NOMO-1 treated with dmso at 0.1 percent for 144 hours (cell line): ENCODE measurements around the gene GUCY2D.
"Not testable (repeated sequence)": the region's sequence is repeated elsewhere in the genome, so short reads cannot be mapped to it uniquely, and the experiment has no call there.

Experiments used
- DNase-seq: peaks from one replicate; lab custom pipeline; 2025; ENCODE audit not compliant: unreplicated experiment; lab: John Stamatoyannopoulos, UW

Gene GUCY2D

DNA sequence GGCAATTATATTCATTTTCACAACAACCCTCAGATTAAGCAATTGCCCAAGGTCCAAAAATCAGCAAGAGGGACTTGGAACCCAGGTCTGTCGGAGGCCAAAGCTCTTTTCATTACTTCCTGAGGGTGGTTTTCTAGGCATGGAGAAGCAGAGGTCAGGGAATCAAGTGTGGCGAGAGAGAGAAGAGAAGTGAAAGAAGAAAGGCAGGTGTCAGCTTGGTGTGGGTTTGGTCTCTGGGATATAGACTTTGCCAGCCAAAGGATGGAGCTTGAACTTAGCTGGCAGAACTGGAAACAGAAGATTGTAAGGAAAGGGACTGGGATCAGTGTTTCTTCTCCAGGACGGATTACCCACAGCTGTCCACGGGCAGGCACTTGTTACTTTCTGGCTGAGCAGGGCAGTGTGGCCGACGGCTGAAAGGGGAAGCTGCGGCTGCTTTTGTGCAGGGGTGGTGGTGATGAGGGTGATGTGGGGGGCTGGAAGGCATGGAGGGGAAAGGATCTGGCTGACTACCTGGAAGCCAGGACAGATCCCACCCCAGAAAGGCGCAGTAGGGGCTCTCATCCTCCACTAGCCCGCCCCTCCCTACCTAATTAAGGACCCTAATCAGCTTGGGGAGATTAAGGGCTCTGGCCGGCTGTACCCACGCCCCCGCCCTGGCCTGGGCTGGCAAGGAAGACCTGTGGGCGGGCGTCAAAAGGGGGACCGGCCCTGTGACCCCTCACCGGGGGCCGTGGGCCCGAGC lies at the start of gene GUCY2D:
Gene GUCY2D (plus strand): TSS at position 640 of the 745 bp plus-strand sequence. CDS start 433 bp downstream, outside the sequence.
- DNase-seq = peak; percentile 82

DNA sequence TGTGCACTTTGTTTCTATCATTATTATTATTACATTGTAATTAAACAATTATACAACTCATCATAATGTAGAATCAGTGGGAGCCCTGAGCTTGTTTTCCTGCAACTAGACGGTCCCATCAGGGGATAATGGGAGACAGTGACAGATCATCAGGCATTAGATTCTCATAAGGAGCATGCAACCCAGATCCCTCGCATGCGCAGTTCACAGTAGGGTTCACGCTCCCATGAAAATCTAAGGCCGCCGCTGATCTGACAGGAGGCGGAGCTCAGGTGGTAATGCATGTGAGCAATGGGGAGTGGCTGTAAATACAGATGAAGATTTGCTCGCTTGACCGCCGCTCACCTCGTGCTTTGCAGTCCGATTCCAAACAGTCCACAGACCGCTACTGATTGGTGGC lies 49.1 kb upstream of the GUCY2D start:
- DNase-seq = not testable (repeated sequence)

DNA sequence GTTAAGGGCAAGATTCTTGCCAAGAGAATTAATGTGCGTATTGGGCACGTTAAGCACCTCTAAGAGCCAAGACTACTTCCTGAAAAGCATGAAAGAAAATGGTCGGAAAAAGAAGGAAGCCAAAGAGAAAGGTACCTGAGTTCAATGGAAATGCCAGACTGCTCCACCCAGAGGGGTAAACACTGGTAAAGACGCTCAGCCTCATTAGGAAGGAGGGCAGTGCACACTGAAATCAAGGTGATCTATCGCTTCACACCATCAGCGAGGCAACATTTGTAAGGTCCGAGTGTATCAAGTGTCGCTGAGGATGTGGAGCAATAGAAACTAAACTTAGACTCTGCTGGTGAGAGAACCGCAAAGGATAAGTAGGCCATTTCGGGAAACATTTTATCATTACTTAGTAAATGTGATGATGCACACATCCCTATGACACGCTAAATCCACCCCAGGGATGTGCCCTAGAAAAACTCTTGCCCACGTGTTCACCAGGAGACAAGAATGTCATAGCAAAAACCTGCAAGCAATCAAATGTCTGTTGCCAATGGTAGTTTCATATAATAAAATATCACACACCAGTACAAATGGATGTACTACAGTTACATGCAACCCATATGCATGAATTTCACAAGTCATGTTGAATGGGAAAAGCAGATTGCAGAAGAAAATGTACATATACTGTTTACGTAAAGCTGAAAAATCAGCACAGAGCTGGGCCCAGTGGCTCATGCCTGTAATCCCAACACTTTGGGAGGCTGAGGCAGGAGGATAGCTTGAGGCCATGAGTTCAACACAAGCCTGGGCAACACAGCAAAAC lies 46.8 kb upstream of the GUCY2D start:
- peak; percentile 10 for DNase-seq

DNA sequence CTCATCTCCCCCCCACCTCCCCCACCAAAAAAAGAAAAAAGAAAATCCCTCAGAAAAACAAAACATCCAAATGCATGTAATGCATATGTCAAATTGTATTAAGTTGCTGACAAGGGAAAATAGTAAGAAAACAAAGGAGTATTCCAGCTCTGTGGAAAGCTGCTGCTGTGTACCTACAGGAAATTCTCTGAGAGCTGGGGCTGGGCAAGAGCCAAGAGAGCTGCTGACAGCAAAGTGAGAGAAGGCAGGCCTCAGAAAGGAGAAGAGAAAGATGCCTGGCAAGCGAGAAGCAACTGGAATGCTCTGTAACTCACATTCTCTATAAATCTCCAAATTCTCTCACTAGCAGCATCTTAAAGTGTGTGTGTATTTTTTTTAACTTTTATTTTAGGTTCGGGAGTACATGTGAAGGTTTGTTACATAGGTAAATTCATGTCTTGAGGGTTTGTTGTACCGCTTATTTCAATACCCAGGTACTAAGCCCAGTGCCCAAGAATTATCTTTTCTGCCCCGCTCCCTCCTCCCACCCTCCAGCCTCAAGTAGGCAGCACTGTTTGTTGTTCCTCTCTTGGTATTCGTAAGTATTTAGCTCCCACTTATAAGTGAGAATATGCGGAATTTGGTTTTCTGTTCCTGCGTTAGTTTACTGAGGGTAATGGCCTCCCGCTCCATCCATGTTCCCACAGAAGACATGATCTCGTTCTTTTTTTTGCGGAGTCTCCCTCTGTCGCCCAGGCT lies 46.0 kb upstream of the GUCY2D start:
- DNase-seq = no peak

DNA sequence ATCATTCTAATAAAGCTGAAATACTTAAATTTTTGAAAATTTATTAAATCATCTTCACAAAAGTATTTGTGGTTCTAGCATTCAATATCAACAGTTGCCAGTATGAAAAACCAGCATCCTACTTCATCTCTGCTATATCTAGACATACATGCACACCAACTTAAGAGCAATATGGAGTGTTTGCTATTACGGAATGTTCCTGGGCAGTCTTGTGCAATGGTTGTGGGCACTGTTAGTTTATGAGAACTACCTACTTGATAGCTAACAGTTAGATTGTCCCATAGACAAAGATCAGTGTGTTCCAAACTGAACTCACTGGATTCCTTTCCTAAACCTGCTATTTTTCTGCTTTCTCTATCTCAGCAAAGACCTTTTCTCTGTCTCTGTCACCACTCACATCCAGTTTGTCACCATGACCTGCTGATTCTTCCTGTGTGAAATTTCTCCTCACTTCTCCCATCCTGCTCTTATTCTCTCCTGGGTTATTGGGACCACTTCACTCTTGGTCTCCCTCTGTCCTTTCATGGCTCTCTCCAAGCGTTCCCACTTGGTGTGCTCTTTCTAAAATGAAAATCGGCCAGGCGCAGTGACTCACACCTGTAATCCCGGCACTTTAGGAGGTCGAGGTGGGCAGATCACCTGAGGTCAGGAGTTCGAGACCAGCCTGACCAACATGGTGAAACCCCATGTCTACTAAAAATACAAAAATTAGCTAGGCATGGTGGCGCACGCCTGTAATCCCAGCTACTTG lies 42.7 kb upstream of the GUCY2D start:
- peak; percentile 66 for DNase-seq

DNA sequence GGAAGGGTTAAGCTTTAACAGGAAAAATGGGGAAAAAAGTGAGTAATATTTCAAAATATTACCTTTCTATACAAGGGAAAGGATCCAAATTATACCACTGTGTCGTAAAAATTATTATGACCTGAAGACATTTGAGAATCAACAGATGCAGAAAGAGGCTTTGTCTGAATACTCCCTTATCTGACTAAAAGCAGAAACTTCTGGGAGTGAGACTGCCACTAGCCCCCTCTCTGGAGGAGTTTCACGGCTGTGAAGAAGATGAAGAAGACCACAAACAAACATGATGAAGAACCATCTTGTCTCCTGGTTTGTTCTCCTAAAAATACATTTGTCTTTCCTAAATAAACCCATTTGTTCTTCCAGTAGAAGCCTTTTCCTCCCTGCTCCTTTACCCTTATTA lies 41.0 kb upstream of the GUCY2D start:
- DNase-seq = no peak

DNA sequence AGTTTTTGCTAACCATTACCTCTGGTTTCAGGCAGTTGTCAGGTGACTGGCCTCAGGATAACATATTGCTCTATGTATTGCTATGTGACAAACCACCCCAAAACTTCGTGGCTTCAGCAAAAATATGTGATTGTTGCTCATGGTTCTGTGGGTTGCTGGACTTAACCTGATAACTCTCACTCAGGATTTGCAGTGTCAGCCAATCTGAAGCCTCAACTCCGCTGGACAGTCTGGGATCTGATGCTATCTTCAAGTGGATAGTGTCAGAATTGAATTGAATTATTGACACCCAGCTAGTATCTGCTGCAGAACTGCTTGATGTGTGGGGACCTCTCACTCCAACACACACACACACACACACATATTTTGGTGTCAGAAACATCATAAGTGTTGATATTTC lies 34.7 kb upstream of the GUCY2D start:
- DNase-seq = no peak

DNA sequence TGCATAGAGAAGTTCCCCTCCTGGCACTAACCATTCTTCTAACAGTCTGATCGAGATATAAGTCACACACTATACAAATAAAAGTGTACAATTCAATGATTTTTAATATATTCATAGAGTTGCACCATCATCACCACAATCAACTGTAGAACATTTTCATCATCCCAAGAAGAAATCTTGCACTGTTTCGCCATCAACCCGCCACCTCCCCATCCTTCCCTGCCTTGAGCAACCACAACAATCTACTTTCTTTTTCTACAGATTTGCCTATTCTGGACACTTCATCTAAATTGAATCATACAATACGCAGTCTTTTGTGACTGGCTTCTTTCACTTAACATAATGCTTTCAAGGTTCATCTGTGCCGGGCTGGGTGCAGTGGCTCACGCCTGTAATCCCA lies 33.0 kb upstream of the GUCY2D start:
- peak; percentile 79 for DNase-seq

DNA sequence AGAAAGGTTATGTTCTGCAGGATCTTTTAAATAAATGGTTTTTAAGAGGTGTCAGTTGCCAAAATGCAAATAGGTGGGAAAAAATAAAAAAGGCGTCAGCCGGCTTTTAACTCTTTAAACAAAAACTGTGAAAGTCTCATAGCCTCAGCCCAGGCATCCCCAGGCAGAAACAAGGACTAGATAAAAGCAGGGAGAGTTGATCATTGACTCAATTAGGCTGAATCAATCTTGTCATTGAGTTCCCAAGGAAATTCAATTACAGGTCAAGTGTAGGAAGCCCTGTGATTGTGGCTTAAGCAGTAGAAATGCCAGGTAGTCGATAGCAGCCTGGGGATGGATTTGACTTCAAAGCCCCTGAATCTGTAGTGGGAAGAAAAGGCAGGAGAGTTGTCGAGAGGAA lies 30.8 kb upstream of the GUCY2D start:
- DNase-seq = no peak

DNA sequence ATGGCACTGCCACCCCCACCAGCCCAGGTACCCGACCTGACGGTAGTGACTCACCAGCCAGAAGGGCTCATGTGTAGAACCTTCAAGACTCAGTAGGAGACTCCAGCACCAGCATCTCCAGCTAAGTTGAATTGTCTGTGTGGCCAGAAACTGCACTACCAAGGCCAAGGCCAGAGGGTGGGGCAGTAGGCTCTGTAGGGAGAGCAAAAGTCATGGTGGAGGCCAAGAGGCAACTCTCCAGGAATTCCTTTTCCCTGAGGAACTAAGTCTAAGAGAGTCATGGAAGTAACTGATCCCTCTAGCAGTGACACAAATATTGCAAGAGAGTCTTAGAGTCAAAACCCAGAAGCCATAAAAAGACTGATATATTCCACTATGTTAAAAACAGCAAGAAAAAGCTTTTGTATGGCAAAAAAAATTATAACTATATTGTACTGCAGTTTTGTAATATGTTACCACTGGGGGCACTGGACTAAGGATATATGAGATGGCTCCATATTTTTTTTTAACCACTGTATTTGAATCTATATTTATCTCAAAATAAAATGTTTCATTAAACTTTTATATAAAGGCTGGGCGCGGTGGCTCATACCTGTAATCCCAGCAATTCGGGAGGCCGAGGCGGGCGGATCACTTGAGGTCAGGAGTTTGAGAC lies 30.2 kb upstream of the GUCY2D start:
- DNase-seq = no peak

DNA sequence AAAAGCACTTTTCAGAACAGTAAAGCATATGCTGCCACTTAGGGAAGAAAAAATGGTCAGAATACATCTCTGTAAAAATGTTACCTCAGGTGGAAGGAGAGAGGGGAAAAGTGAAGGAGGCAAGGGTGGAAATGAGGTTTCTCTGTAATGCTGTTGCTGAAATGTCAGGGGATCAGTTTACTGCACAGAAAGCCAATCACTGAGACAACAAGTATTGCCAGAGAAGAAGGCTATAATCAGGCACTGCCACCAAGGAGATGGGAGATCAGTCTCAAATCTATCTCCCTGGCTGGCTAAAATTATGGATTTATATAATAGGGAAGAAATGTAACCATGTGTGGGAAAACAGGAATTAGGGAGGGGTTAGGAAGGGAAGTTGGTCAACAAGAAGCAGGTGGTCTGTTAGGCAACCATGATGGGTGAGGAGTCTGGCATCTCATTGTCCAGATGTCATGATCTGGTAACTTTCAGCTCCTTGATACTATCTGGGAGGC lies 27.7 kb upstream of the GUCY2D start:
- DNase-seq = no peak

DNA sequence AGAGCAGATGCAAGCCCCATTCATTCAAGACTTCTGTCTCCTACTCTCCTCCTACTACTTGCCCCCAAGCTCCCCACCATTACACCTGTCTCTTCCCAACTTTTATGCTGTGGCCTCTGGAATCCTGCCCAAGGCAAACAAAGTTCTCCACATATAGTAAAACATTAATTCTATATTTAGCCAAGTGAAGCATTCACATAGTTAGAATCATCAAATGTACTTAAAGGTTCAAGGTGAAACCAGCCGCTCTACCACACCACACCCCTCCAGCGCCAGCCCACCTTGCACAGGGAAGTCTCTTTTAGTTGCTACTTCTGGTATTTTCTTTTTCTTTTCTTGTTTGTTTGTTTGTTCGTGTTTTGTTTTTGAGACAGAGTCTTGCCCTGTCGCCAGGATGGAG lies 25.4 kb upstream of the GUCY2D start:
- DNase-seq = no peak

DNA sequence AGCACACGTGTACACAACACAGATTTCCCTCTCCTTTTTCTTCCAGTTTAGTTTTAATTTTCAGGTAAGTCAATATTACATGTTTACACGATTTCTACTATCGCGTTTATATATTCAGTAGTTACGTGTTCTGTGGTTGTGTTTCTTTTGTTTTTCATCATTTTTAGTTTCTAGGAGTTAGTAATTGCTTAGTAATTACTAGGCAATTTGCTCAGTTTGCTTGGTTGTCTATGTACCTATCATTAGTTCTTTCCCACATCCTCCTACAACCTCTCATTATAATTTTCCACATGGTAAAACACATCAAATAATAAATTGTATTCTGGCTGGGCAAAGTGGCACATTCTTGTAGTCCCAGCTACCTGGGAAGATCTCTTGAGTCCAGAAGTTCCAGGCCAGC lies 24.6 kb upstream of the GUCY2D start:
- no peak for DNase-seq

DNA sequence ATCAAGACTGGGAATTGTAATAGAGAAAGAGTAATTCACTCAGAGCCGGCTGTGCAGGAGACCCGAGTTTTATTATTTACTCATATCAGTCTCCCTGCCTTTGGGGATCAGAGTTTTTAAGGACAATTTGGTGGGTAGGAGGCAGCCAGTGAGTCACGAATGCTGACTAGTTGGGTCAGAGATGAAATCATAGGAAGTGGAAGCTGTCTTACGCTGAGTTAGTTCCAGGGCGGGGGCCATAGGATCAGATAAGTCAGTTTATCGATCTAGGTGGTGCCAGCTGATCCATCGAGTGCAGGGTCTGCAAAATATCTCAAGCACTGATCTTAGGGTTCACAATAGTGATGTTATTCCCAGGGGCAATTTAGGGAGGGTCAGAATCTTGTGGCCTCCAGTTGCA lies 20.2 kb upstream of the GUCY2D start:
- DNase-seq = no peak

DNA sequence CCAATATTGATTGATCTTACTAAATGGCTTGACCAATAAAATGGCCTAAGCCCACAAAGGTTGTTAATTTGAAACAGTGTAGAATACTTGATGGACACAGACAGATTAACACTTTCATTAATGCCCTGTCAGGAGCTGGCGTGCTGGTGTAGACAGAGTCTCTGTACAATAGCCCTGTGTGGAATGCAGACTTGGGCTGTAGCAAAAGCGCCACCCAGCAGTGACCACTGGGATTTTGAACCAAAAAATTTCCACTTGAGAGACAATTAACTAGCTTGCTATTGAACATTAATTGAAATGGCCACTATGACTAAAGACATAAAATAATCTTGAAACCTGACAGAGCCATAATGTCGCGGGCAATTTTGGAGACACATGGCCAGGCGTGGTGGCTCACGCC lies 19.7 kb upstream of the GUCY2D start:
- no peak for DNase-seq

DNA sequence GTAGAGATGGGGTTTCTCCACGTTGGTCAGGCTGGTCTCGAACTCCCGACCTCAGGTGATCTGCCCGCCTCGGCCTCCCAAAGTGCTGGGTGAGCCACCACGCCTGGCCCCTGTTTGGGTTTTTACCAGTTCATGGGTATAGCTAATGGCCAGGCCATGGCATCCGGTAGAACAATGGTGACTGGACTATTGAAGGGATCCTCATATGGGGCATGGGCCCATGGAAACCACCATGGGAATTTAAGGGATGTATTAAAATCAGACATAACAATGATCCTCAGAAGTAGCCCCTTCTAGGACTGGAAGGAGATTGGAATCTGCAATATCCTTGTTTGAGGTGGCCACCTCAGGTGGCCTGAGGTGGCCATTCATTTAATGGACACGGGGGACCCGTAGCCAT lies 17.5 kb upstream of the GUCY2D start:
- no peak for DNase-seq

DNA sequence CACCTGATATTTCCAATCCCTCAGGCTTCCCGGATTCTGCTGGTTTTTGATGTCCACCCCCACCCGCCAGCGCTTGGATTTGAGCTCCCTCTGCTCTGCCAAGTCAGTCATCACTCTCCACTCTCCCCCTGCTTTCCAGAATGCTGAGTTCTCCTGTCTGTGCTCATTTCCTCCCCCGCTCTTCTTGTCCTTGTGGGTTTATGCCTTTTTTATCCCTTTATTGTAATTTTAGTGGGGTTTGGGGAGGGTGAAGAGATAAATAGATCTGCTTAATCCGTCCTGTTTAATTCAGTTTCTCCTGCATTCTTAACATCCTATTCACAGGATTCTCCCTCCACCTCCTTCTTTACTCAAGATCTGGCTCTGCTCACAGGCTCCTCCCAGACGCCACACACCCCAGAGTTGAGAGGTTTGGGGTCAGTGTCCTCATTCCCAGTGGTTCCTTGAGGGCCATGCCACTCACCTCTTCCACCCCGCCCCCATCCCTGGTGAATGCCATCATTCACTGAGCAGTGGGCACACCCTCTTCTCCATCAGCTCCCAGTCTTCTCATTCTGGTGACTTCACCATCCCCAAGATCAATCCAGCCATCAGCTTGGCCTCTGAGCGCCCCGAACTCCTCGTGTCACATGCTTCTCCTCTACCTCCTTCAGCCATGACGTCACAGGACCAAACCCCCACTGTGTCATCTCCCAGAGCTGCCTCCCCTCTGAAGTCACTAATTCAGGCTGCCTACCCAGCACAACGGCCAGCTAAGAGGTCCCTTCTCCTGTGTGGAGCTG lies 15.1 kb upstream of the GUCY2D start:
- no peak for DNase-seq

DNA sequence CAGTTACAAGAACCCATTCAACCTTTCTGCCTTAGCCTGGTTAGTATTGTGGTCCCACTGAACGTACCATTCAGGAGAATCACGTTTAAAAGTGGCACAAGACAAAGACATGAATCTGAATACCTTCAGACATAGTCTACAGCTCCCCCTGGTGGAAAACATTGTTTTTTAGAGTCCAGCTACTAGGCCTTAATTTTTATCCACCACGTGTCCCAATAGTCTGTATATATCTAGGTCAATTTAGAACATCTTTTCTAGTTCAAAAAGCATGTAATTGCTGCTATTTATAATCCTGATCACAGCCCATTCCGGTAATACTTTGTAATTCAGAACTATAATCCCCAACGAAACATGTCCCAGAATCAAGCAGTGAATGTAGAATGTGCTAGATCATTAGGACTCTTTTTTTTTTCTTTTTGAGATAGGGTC lies 13.7 kb upstream of the GUCY2D start:
- DNase-seq = no peak

DNA sequence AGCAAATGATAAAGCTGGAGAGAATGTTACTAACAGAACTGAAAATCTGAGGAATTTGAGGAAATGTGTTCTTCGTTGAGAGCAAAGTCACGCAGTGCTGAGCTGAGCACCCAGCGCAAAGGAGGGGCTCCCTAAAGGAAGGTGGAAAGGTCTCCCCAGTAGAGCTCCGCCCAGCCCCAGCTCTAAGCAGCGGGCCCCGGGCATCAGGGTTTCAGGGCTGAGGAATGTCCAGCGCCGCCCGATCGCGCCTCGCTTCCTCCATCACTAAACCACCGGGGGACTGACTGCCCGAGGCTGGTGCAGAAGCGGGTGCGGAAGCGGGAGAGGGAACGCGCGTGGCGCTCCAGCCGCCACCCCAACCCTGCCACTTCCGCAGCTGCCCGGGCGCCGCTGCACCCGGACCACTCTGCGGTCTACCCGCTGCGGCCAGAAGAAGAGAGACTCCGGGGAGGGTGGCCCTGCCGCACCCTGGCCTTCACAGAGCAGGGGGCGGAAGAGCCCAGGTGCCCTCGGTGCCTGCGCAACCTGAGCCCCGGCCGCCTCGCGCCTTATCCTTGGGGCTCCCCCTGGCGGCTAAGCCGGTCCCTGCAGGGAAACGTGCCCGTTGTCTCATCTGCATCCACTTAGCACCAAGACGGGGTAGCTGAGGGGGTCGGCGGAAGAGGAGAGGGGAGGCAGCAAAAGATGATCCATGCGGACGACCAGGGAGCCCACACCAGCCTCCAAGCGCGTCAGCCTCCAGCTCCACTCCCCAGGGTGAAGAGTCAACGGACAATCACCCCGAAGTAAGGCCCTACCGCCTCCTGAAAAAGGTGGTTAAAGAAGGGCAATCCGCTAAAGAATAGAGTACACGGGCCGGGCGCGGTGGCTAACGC lies 12.4 kb upstream of the GUCY2D start:
- DNase-seq = peak; percentile 94
